ENCODE results near the gene FAM89B.
"Not testable (repeated sequence)": the region's sequence is repeated elsewhere in the genome, so short reads cannot be mapped to it uniquely, and the experiment has no call there.

The FAM89B gene

GRCh38 chr11:65560555-65561418 lies 11.6 kb upstream of the FAM89B start:
- Histone ChIP-seq H3K9ac (ENCODE audit: low read depth, low read length) (no peak overlapping the region), H3K36me3 (ENCODE audit: insufficient read depth, low read length) (no peaks in the 10 kb centered on the region), H3K9me3 (replicated peaks; ENCODE audit: low read length) (no peaks in the 10 kb centered on the region), H3K4me2 (ENCODE audit: low read length) (peak overlapping the region; percentile 52), H3K4me1 (ENCODE audit: control insufficient read depth, insufficient read depth, low read length) (peaks cover 50% of the 10 kb centered on the region), H3K27me3 (ENCODE audit: control insufficient read depth, insufficient read depth, low read length) (no peaks in the 10 kb centered on the region), H3K4me3 (ENCODE audit: low read length) (peak overlapping the region; percentile 8)

GRCh38 chr11:65562020-65562419 lies 10.3 kb upstream of the FAM89B start:
- Histone ChIP-seq H3K9me3 (replicated peaks; ENCODE audit: low read length) (no peaks in the 10 kb centered on the region), H3K4me2 (ENCODE audit: low read length) (no peak overlapping the region), H3K4me3 (ENCODE audit: low read length) (no peak overlapping the region), H3K27me3 (ENCODE audit: control insufficient read depth, insufficient read depth, low read length) (no peaks in the 10 kb centered on the region), H3K9ac (ENCODE audit: low read depth, low read length) (no peak overlapping the region), H3K4me1 (ENCODE audit: control insufficient read depth, insufficient read depth, low read length) (peaks cover 44% of the 10 kb centered on the region), H3K36me3 (ENCODE audit: insufficient read depth, low read length) (no peaks in the 10 kb centered on the region)

- Histone ChIP-seq H3K4me3 (ENCODE audit: low read length) (no peak overlapping the region), H3K9ac (ENCODE audit: low read depth, low read length) (no peak overlapping the region), H3K36me3 (ENCODE audit: insufficient read depth, low read length) (no peaks in the 10 kb centered on the region), H3K9me3 (replicated peaks; ENCODE audit: low read length) (no peaks in the 10 kb centered on the region), H3K4me2 (ENCODE audit: low read length) (no peak overlapping the region), H3K4me1 (ENCODE audit: control insufficient read depth, insufficient read depth, low read length) (peaks cover 44% of the 10 kb centered on the region), H3K27me3 (ENCODE audit: control insufficient read depth, insufficient read depth, low read length) (no peaks in the 10 kb centered on the region)
Measured at GRCh38 chr11:65562788-65563187, 9.6 kb upstream of the FAM89B start.

- Histone ChIP-seq H3K9me3 (replicated peaks; ENCODE audit: low read length) (no peaks in the 10 kb centered on the region), H3K4me3 (ENCODE audit: low read length) (no peak overlapping the region), H3K4me1 (ENCODE audit: control insufficient read depth, insufficient read depth, low read length) (peaks cover 43% of the 10 kb centered on the region)
Measured at GRCh38 chr11:65563601-65564000, 8.7 kb upstream of the FAM89B start.

DNA sequence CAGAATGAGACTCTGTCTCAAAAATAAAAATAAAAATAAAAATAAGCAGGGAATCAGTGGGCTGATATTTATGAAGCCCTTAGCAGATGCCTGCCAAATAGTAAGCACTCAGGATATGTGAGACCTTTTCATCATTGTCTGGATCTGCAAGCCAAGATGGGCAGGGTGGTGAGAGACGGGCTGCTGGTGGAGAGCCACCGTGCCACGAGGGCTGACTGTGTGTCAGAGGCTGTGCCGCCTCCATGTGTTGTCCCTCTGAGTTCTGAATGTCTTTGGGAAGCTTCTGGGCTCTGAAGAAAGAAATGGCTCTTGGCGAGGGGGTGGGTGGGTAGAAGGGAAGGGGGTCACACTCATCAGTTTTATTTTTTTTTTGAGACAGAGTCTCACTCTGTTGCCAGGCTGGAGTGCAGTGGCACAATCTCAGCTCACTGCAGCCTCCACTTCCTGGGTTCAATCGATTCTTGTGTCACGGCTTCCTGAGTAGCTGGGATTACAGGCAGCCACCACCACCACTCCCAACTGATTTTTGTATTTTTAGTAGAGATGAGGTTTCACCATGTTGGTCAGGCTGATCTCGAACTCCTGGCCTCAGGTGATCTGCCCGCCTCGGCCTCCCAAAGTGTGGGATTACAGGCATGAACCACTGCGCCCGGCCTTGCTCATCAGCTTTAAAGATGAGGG lies 7.3 kb upstream of the FAM89B start:
- H3K27me3 ChIP-seq (ENCODE audit: control insufficient read depth, insufficient read depth, low read length); H3K36me3 ChIP-seq (ENCODE audit: insufficient read depth, low read length); H3K9ac ChIP-seq (ENCODE audit: low read depth, low read length); H3K4me3 ChIP-seq (ENCODE audit: low read length); H3K9me3 ChIP-seq (replicated peaks; ENCODE audit: low read length); H3K4me2 ChIP-seq (ENCODE audit: low read length): not testable (repeated sequence)
- peaks cover 38% of the 10 kb centered on the region for H3K4me1 ChIP-seq (ENCODE audit: control insufficient read depth, insufficient read depth, low read length)

More at GRCh38 chr11:65563601-65564000, 8.7 kb upstream of the FAM89B start:
- no peak overlapping the region for H3K4me2 ChIP-seq (ENCODE audit: low read length)
- no peaks in the 10 kb centered on the region for H3K36me3 ChIP-seq (ENCODE audit: insufficient read depth, low read length)
- no peaks in the 10 kb centered on the region for H3K27me3 ChIP-seq (ENCODE audit: control insufficient read depth, insufficient read depth, low read length)
- H3K9ac ChIP-seq (ENCODE audit: low read depth, low read length): no peak overlapping the region

DNA sequence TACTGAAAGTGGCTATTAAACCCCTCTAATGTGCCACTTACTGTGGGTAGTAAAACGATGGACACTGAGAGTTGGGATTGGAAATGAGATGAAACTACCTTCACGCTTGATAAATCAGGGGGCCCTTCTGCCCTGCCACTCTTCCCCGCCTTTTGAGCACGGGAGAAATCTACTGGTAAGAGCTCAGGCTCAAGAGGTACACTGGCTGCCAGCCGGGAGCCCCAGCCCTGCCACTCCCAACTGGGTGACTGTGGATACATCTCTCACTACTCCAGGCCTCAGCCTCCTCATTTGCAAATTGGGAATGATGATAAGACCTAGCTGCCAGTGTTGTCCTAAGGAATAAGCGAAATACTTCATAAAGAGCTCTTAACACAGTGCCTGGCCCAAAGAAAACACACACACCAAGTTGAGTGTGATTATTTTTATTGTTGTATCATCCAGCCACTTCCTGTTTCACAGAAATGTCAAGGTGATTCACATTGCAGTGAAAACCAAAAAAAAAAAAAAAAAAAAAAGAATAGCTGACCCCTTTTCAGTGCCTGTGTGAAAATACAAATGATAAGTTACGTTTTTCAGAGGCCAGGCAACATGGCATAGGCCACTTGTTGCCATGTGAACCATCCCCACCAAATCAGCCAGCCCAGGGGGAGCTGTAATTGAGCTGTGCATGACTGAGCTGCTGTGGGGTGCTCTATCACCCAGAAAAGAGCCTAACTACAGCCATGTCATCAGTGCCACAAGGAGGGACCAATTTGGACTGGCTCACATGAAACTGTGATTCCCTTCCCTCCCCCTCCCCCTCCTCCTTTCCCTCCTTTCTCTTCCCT lies 6.5 kb upstream of the FAM89B start:
- Histone ChIP-seq H3K9me3 (replicated peaks; ENCODE audit: low read length) (no peaks in the 10 kb centered on the region), H3K27me3 (ENCODE audit: control insufficient read depth, insufficient read depth, low read length) (no peaks in the 10 kb centered on the region), H3K4me2 (ENCODE audit: low read length) (peak overlapping the region; percentile 33), H3K4me3 (ENCODE audit: low read length) (no peak overlapping the region), H3K9ac (ENCODE audit: low read depth, low read length) (peak overlapping the region; percentile 22), H3K4me1 (ENCODE audit: control insufficient read depth, insufficient read depth, low read length) (peaks cover 30% of the 10 kb centered on the region), H3K36me3 (ENCODE audit: insufficient read depth, low read length) (no peaks in the 10 kb centered on the region)

DNA sequence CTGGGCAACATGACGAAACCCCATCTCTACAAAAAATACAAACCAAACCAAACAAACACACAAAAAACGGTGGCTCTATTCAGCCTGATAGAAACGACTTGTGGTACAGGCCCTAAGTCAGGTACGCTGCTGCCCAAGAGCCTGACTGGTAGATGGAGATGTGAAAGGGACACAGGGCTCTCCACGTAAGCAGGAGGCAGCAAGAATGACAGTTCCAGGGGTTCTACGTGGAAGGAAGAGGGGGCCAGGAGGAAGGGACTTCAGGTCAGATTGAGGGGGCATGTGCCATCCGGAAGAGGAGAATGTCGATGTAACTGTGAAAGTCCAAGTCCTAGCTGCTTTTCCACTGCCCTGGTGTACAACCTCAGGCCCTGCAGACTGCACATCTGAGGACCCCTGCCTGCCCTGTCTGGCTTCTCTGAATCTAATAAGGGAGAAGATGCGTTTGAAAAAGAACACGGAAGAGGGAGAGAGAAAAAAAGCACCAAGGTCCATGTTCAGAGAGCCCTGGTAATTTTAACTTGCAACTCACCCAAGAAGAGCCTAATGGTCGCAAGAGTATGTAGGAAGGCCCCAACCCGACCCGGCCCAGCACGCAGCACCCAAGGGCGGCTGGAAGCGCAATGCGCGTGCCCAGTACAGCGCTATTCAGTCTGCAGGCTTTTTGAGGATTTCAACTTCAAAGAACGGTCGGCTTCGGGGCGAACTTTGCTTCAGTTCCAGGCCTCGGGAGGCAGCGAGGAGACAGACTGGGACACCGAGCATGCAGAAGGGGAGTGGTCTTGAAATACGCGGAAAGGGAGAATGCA lies 3.0 kb upstream of the FAM89B start:
- peak overlapping the region; percentile 98 for H3K4me3 ChIP-seq (ENCODE audit: low read length)
- H3K4me2 ChIP-seq (ENCODE audit: low read length): peak overlapping the region; percentile 96
- no peaks in the 10 kb centered on the region for H3K27me3 ChIP-seq (ENCODE audit: control insufficient read depth, insufficient read depth, low read length)
- peaks cover 4% of the 10 kb centered on the region for H3K36me3 ChIP-seq (ENCODE audit: insufficient read depth, low read length)
- H3K9me3 ChIP-seq (replicated peaks; ENCODE audit: low read length): no peaks in the 10 kb centered on the region
- peak overlapping the region; percentile 92 for H3K9ac ChIP-seq (ENCODE audit: low read depth, low read length)
- peaks cover 45% of the 10 kb centered on the region for H3K4me1 ChIP-seq (ENCODE audit: control insufficient read depth, insufficient read depth, low read length)

DNA sequence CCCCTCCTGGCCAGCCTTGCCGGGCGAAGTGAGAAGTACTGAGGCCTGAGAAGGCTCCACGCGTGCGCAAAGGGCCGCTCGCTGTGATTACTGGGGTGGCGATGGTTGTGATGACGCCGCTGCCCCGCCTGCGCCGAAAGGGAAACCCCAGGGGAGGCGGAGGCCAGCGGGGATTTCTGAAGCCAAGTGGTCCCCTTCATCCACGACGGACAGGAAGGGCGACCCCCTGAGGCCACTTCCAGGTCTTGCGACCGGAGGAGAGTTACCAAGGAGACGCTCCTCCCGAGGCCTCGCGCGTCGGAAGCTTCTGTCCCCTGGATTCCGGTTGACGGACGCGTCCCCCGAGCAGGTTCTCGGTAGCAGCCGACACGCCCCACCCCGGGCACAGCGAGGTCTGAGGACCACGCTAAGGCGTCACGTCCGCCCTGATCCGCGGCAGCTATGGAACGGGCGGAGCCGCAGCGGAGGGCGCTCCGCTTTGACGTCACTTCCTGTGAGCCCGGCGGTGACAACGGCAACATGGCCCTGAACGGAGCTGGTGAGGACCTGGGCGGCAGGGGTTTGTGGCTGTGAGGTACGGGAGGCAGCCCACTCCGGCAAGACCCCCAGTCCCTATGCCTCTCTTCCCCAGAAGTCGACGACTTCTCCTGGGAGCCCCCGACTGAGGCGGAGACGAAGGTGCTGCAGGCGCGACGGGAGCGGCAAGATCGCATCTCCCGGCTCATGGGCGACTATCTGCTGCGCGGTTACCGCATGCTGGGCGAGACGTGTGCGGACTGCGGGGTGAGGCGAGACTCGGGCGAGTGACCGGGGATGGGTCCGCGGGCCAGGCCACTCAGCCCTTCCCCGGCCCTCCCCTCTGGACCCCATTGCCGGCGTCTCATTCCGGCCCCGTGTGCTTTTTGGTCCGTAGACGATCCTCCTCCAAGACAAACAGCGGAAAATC lies 2.1 kb upstream of the FAM89B start, which contains the start of gene ZNRD2:
ZNRD2 (plus strand) TSS at position 505 of the 946 bp plus-strand sequence; CDS start at position 520, 15 bp downstream.
- peaks cover 53% of the 10 kb centered on the region for H3K4me1 ChIP-seq (ENCODE audit: control insufficient read depth, insufficient read depth, low read length)
- H3K9me3 ChIP-seq (replicated peaks; ENCODE audit: low read length): no peaks in the 10 kb centered on the region
- H3K9ac ChIP-seq (ENCODE audit: low read depth, low read length): peak within 1 kb of the TSS; percentile 92
- H3K4me2 ChIP-seq (ENCODE audit: low read length): peak within 1 kb of the TSS; percentile 96
- peak within 1 kb of the TSS; percentile 98 for H3K4me3 ChIP-seq (ENCODE audit: low read length)
- peaks cover 4% of the 10 kb centered on the region for H3K36me3 ChIP-seq (ENCODE audit: insufficient read depth, low read length)
- H3K27me3 ChIP-seq (ENCODE audit: control insufficient read depth, insufficient read depth, low read length): no peaks in the 10 kb centered on the region

DNA sequence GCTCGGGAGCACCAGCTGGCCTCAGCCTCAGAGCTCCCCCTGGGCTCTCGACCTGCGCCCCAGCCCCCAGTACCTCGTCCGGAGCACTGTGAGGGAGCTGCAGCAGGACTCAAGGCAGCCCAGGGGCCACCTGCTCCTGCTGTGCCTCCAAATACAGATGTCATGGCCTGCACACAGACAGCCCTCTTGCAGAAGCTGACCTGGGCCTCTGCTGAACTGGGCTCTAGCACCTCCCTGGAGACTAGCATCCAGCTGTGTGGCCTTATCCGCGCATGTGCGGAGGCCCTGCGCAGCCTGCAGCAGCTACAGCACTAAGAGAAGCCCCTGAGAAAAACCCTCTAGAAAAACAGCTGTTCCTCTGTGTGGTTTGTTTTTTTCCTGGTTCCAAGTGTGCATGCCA lies 918 bp upstream of the FAM89B start:
- H3K36me3 ChIP-seq (ENCODE audit: insufficient read depth, low read length): peaks cover 4% of the 10 kb centered on the region
- H3K9me3 ChIP-seq (replicated peaks; ENCODE audit: low read length): no peaks in the 10 kb centered on the region
- H3K4me2 ChIP-seq (ENCODE audit: low read length): peak overlapping the region; percentile 96
- peak overlapping the region; percentile 92 for H3K9ac ChIP-seq (ENCODE audit: low read depth, low read length)
- H3K4me1 ChIP-seq (ENCODE audit: control insufficient read depth, insufficient read depth, low read length): peaks cover 51% of the 10 kb centered on the region
- H3K27me3 ChIP-seq (ENCODE audit: control insufficient read depth, insufficient read depth, low read length): no peaks in the 10 kb centered on the region
- peak overlapping the region; percentile 98 for H3K4me3 ChIP-seq (ENCODE audit: low read length)

- H3K27me3 ChIP-seq (ENCODE audit: control insufficient read depth, insufficient read depth, low read length): no peaks in the 10 kb centered on the region
- peak overlapping the region; percentile 92 for H3K9ac ChIP-seq (ENCODE audit: low read depth, low read length)
- peak overlapping the region; percentile 76 for H3K4me3 ChIP-seq (ENCODE audit: low read length)
- H3K4me1 ChIP-seq (ENCODE audit: control insufficient read depth, insufficient read depth, low read length): peaks cover 55% of the 10 kb centered on the region
- peak overlapping the region; percentile 96 for H3K4me2 ChIP-seq (ENCODE audit: low read length)
- peaks cover 4% of the 10 kb centered on the region for H3K36me3 ChIP-seq (ENCODE audit: insufficient read depth, low read length)
- no peaks in the 10 kb centered on the region for H3K9me3 ChIP-seq (replicated peaks; ENCODE audit: low read length)
Measured at GRCh38 chr11:65571940-65572339, 398 bp upstream of the FAM89B start.
